Right lobe of liver (tissue), 4 donors: Measurements from ENCODE around the gene DNAH10.

Experiments
- POLR2A ChIP-seq: fragments of 450-650 bp; IDR thresholded peaks from one replicate; pipeline ENCODE4 v1.6.1; 2017; ENCODE audit warnings: antibody characterized with exemption, mild to moderate bottlenecking
- TF ChIP-seq, protein P1 (sequence below), 4 donors: fragments of 200-600 bp in 3 of 4; fragments of 450-650 bp in 1 of 4; IDR thresholded peaks; one replicate each; pipeline versions ENCODE4 v1.5.1 to v1.8.0; 2016 to 2022; ENCODE audit warnings: antibody characterized with exemption in 4 of 4, mild to moderate bottlenecking in 2 of 4
- donor health status: DM: no; HTN: no; CAD: no.
- donor health status: DM: no; HTN: no; CAD: no.
- donor health status: DM: no; HTN: yes; CAD: no.

DNA sequence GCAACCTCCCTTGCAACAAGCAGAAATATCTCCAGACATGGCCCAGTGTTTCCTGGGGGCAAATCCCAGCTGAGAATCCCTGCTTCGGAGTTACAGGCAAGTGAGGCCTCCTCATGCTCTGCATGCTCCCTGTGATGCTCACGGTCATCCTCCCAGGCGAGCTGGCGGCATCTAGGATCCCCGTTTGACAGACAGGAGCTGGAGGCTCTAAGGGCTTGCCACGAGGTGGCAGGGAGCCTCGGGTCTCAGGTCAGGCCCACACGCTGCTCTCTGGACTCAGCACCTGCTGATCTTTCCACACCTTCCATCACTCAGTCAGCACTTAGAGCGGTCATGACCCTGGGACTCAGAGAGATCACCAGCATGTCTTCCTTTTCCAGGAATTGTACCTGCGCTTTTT lies 130.8 kb downstream of the DNAH10 start:
- TF ChIP-seq, protein P1, sequence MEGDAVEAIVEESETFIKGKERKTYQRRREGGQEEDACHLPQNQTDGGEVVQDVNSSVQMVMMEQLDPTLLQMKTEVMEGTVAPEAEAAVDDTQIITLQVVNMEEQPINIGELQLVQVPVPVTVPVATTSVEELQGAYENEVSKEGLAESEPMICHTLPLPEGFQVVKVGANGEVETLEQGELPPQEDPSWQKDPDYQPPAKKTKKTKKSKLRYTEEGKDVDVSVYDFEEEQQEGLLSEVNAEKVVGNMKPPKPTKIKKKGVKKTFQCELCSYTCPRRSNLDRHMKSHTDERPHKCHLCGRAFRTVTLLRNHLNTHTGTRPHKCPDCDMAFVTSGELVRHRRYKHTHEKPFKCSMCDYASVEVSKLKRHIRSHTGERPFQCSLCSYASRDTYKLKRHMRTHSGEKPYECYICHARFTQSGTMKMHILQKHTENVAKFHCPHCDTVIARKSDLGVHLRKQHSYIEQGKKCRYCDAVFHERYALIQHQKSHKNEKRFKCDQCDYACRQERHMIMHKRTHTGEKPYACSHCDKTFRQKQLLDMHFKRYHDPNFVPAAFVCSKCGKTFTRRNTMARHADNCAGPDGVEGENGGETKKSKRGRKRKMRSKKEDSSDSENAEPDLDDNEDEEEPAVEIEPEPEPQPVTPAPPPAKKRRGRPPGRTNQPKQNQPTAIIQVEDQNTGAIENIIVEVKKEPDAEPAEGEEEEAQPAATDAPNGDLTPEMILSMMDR (IDR thresholded peaks at IDR 0.05), result no peak
- TF ChIP-seq POLR2A, result no peak
